ENCODE results near the gene EVPL.

The EVPL gene

GRCh38 chr17:76018801-76019200 is 8.3 kb downstream of the EVPL start:
- in situ Hi-C loops (cut with MboI; ENCODE audit: low sequenced_read_pairs), result loop anchor here (10.0 kb wide), 1 partner anchor 276 kb away; no protein-coding TSS in a partner anchor

- in situ Hi-C loops (cut with MboI; ENCODE audit: low sequenced_read_pairs), result loop anchor here (10.0 kb wide), 1 partner anchor 276 kb away; no protein-coding TSS in a partner anchor
Observed at GRCh38 chr17:76018340-76018680, 8.8 kb downstream of the EVPL start.

GRCh38 chr17:76017481-76018339 is 9.4 kb downstream of the EVPL start:
- in situ Hi-C loops (cut with MboI; ENCODE audit: low sequenced_read_pairs), result loop anchor here (10.0 kb wide), 1 partner anchor 277 kb away; no protein-coding TSS in a partner anchor

- in situ Hi-C loops (cut with MboI; ENCODE audit: low sequenced_read_pairs), result loop anchor here (10.0 kb wide), 1 partner anchor 280 kb away; no protein-coding TSS in a partner anchor
Observed at GRCh38 chr17:76014925-76015261, 12.2 kb downstream of the EVPL start.

- in situ Hi-C loops (cut with MboI; ENCODE audit: low sequenced_read_pairs), result loop anchor here (10.0 kb wide), 1 partner anchor 280 kb away; no protein-coding TSS in a partner anchor
Observed at GRCh38 chr17:76014100-76014924, 12.8 kb downstream of the EVPL start.

- in situ Hi-C loops (cut with MboI; ENCODE audit: low sequenced_read_pairs), result loop anchor here (10.0 kb wide), 1 partner anchor 281 kb away; no protein-coding TSS in a partner anchor
Observed at GRCh38 chr17:76013377-76013932, 13.7 kb downstream of the EVPL start.

- in situ Hi-C loops (cut with MboI; ENCODE audit: low sequenced_read_pairs), result loop anchor here (10.0 kb wide), 1 partner anchor 283 kb away; no protein-coding TSS in a partner anchor
Observed at GRCh38 chr17:76011951-76012350, 15.2 kb downstream of the EVPL start.

- in situ Hi-C loops (cut with MboI; ENCODE audit: low sequenced_read_pairs), result loop anchor here (5.0 to 10.0 kb wide), 2 partner anchors 93 to 285 kb away; no protein-coding TSS in a partner anchor
Observed at GRCh38 chr17:76009969-76010661, 17.0 kb downstream of the EVPL start.

GRCh38 chr17:76009447-76009846 is 17.7 kb downstream of the EVPL start:
- in situ Hi-C loops (cut with MboI; ENCODE audit: low sequenced_read_pairs), result loop anchor here (5.0 kb wide), 1 partner anchor 92 kb away; no protein-coding TSS in a partner anchor

- in situ Hi-C loops (cut with MboI; ENCODE audit: low sequenced_read_pairs), result loop anchor here (5.0 kb wide), 1 partner anchor 92 kb away; no protein-coding TSS in a partner anchor
Observed at GRCh38 chr17:76008630-76009425, 18.3 kb downstream of the EVPL start.

GRCh38 chr17:76008208-76008607 is 18.9 kb downstream of the EVPL start:
- in situ Hi-C loops (cut with MboI; ENCODE audit: low sequenced_read_pairs), result loop anchor here (5.0 kb wide), 1 partner anchor 91 kb away; no protein-coding TSS in a partner anchor

- in situ Hi-C loops (cut with MboI; ENCODE audit: low sequenced_read_pairs), result loop anchor here (5.0 kb wide), 1 partner anchor 91 kb away; no protein-coding TSS in a partner anchor
Observed at GRCh38 chr17:76007850-76008165, 19.3 kb downstream of the EVPL start.

GRCh38 chr17:76007131-76007849 is 19.8 kb downstream of the EVPL start:
- in situ Hi-C loops (cut with MboI; ENCODE audit: low sequenced_read_pairs), result loop anchor here (5.0 kb wide), 1 partner anchor 90 kb away; no protein-coding TSS in a partner anchor

- in situ Hi-C loops (cut with MboI; ENCODE audit: low sequenced_read_pairs), result loop anchor here (5.0 kb wide), 1 partner anchor 88 kb away; no protein-coding TSS in a partner anchor
Observed at GRCh38 chr17:76005263-76006149, 21.6 kb downstream of the EVPL start.

GRCh38 chr17:76004750-76005262 is 22.3 kb downstream of the EVPL start:
- in situ Hi-C loops (cut with MboI; ENCODE audit: low sequenced_read_pairs), result loop anchor here (5.0 kb wide), 1 partner anchor 88 kb away; no protein-coding TSS in a partner anchor

- in situ Hi-C loops (cut with MboI; ENCODE audit: low sequenced_read_pairs), result no loop called here
Observed at GRCh38 chr17:76003915-76004314, 23.2 kb downstream of the EVPL start.

- in situ Hi-C loops (cut with MboI; ENCODE audit: low sequenced_read_pairs), result no loop called here
Observed at GRCh38 chr17:76002100-76002499, 25.0 kb downstream of the EVPL start.
